Mesothelial cell of epicardium (in vitro differentiated cells): ENCODE results near the gene RAD51B. TPM values are rescaled to one million over a fixed set of nuclear protein-coding genes. Genes with fewer than 3 reads are reported as not detected.

Experiments
- DNase-seq, 2 experiments: peaks; one replicate each; pipeline ENCODE4 v3.0.0; 2021; ENCODE audit warnings: low spot score in 2 of 2; ENCODE audit not compliant: unreplicated experiment in 2 of 2
- H3K27ac Mint-ChIP-seq: 2 replicates; pipeline ENCODE4 v1.8.0; 2021; ENCODE audit warnings: mixed read lengths
- H3K27me3 Mint-ChIP-seq: 2 replicates; pipeline ENCODE4 v1.8.0; 2021; ENCODE audit warnings: low read depth, mixed read lengths
- H3K36me3 Mint-ChIP-seq: 2 replicates; pipeline ENCODE4 v1.8.0; 2021; ENCODE audit warnings: mixed read lengths
- H3K4me1 Mint-ChIP-seq: 2 replicates; pipeline ENCODE4 v1.8.0; 2021; ENCODE audit warnings: mixed read lengths
- H3K4me3 Mint-ChIP-seq: 2 replicates; pipeline ENCODE4 v1.8.0; 2021; ENCODE audit warnings: mild to moderate bottlenecking, moderate library complexity, mixed read lengths
- H3K9me3 Mint-ChIP-seq: 2 replicates; pipeline ENCODE4 v1.8.0; 2021; ENCODE audit warnings: mixed read lengths
- total RNA-seq: library from RNA; stranded (reverse); gene quantifications from 3 replicates; pipeline ENCODE4 v1.2.1, GENCODE V29; 2021
- TF ChIP-seq, protein P1 (sequence below): fragments of 200-600 bp; sonication (generic); IDR thresholded peaks from one replicate; pipeline ENCODE4 v1.5.0; 2021; ENCODE audit warnings: antibody characterized with exemption; ENCODE audit not compliant: unreplicated experiment

RAD51B gene
- total RNA-seq, 1 donor from 2014 or later, result 34.7 TPM

DNA sequence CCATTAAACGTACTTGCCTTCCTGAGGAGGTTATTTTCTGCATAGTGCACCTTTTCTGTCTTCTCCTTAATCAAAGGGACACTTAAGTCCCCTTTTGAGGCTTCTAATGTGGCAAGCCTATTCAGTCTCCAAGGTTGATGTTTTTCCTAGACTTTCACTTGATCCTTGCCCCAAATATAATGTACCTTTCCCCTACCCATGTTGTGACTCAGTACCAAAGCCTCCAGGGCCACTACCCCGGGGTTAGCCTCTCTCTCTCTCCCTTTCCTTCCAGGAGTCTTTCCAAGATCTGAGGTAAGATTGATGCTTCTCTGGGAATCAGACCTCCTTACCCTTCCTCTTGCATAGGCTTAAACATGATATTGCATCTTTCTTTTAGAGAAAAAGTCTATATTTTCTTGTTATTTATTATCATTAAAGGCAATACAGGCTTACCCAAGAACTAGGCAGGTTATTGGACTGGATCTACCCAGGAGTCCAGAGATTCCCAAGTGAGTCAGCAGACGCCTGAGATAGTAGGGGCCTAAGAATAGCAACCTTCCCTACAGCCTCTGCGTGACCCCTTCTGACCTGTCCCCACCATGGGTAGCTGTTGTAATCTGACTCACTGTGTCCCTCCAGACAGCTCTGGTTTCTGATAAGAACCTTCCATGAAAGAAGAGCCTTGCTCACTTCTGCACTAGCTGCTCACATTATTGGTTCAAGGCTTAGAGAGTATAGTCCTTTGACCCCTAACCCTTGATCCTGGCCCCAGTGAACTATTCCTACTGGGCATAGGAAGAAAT lies 800.4 kb downstream of the RAD51B start:
- Mint-ChIP-seq H3K4me3 (no peak overlapping the region), H3K9me3 (peaks cover 31% of the 10 kb centered on the region), H3K4me1 (peaks cover 17% of the 10 kb centered on the region), H3K27me3 (no peaks in the 10 kb centered on the region), H3K27ac (no peak overlapping the region), H3K36me3 (peaks cover 47% of the 10 kb centered on the region)
- no peak for DNase-seq
- TF ChIP-seq, protein P1, sequence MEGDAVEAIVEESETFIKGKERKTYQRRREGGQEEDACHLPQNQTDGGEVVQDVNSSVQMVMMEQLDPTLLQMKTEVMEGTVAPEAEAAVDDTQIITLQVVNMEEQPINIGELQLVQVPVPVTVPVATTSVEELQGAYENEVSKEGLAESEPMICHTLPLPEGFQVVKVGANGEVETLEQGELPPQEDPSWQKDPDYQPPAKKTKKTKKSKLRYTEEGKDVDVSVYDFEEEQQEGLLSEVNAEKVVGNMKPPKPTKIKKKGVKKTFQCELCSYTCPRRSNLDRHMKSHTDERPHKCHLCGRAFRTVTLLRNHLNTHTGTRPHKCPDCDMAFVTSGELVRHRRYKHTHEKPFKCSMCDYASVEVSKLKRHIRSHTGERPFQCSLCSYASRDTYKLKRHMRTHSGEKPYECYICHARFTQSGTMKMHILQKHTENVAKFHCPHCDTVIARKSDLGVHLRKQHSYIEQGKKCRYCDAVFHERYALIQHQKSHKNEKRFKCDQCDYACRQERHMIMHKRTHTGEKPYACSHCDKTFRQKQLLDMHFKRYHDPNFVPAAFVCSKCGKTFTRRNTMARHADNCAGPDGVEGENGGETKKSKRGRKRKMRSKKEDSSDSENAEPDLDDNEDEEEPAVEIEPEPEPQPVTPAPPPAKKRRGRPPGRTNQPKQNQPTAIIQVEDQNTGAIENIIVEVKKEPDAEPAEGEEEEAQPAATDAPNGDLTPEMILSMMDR, result no peak

DNA sequence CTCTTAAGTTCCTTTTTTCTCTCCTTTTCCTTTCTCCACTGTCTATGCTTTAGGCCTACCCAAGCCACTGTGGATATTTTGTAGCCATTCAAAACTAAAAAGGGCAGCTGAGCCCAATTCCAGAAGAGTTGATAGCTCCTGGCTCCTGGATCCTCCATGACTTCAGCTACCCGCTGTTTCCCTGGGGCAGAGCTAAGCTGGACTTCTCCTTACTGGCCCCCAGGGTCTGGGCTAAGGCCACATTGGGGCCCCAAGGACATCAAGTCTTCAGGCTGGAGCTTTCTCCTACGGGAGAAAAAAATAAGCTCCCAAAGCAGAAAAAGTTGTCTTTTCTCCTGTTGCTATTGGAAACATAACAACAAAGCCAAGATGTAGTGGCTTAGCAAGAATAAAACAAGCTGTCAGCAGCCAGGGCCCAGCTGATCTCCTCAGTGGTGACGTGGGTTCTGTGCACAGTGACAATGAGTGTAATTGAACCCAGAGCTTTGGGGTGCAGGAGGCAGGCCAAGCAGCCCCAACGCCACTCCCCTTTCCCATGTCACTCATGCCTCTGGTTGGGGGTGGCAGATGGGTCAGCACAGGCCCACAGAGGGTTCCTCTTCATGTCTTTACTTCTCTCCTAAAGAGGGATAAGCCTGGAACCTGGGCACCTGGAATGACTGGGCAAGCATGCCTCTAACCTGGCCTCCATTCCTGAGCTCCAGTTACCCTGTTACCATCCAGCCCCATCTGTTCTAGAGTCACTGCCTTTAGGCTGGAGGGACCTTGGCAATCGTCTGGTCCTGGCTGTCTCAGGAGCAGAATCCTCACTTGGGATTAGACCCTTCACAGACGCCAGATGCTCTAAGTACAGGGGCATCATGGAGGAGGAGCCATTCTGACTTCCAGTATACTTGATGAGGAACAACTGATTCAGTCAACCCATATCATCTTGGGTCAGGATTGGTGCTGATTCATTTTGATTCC lies 802.1 kb downstream of the RAD51B start:
- Mint-ChIP-seq H3K27me3 (no peaks in the 10 kb centered on the region), H3K4me3 (no peak overlapping the region), H3K27ac (peak overlapping the region; percentile 5), H3K9me3 (peaks cover 20% of the 10 kb centered on the region), H3K4me1 (peaks cover 28% of the 10 kb centered on the region), H3K36me3 (peaks cover 38% of the 10 kb centered on the region)
- TF ChIP-seq, protein P1, result no peak
- DNase-seq, result no peak

DNA sequence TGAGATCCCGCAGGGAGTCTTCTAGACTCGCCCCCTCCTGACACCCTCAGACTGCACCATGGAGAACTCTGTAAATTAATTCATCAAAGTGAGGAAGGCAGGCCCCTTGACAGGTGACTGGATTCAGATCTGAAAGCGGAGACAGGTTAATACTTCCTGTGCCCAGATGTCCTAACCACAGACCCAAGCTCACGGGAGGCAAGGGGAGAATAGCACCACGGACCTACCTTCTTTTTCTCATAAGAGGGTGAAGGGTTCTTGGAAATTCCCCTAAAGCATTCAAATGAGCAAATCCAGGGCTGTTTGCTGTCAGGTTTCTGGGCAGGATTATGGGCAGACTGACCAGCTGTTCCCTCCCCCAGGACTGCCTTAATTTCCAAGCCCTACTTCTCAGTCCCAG lies 803.3 kb downstream of the RAD51B start:
- Mint-ChIP-seq H3K4me3 (no peak overlapping the region), H3K27me3 (no peaks in the 10 kb centered on the region), H3K36me3 (peaks cover 26% of the 10 kb centered on the region), H3K9me3 (peaks cover 9% of the 10 kb centered on the region), H3K27ac (peak overlapping the region; percentile 82), H3K4me1 (peaks cover 40% of the 10 kb centered on the region)
- no peak for DNase-seq
- TF ChIP-seq, protein P1, result no peak

DNA sequence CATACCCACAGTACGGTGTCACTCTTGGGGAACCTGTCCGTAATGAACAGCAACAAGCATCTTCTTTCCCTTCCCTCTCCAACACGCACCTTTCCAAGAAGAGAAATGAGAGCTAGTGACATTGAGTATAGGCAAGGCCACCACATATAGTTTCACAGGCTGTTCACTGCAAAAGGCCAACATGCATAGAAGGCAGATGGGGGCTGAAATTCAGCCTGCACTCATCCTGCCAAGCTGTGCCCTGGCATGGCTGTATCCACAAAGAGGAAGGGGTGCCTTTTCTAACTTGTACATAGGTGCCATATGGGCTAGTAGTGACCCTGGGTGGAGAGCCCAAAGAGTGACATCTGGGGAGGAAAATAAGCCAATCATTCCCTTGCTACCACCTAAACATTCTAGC lies 803.7 kb downstream of the RAD51B start:
- peak overlapping the region; percentile 82 for H3K27ac Mint-ChIP-seq

DNA sequence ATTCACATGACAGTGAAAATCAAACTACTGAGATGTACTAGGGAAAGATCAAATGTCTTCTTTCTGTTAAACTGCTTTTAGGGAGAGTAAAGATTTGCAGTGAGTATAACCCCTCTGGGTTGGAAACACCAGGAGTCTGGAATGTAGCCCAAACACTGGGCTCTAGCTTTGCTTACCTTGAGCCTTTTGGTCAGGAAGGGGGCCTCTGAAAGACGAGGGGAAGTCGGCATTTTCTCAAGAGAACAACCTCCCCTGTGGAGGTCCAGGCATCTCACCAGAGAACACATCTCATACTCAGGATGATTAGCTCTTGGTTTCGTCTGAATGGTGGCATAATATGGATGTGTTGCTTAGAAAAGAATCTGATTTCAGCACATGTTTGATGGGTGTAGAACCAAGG lies 804.2 kb downstream of the RAD51B start:
- H3K27ac Mint-ChIP-seq, result peak overlapping the region; percentile 82
- no peak for DNase-seq

More for the DNA sequence above, 803.7 kb downstream of the RAD51B start:
- Mint-ChIP-seq H3K27me3 (no peaks in the 10 kb centered on the region), H3K9me3 (peaks cover 7% of the 10 kb centered on the region), H3K4me1 (peaks cover 43% of the 10 kb centered on the region), H3K36me3 (peaks cover 22% of the 10 kb centered on the region), H3K4me3 (no peak overlapping the region)
- no peak for DNase-seq
- TF ChIP-seq, protein P1, result no peak

More for the DNA sequence above, 804.2 kb downstream of the RAD51B start:
- Mint-ChIP-seq H3K27me3 (no peaks in the 10 kb centered on the region), H3K4me3 (no peak overlapping the region), H3K36me3 (peaks cover 17% of the 10 kb centered on the region), H3K9me3 (peaks cover 2% of the 10 kb centered on the region), H3K4me1 (peaks cover 49% of the 10 kb centered on the region)
- TF ChIP-seq, protein P1, result no peak
